ENCODE data around the gene FCHSD2. TPM values are rescaled to one million over a fixed set of nuclear protein-coding genes. Genes with fewer than 3 reads are reported as not detected.
A peak's percentile ranks its signal among the peaks of the same experiment; 100 is the strongest.

FCHSD2 gene
- total and polyA plus RNA-seq, 2 of the 13 experiments (the other 11 are each of a cell fraction or from before 2014, with no cell fraction given) = 20.5 to 24.8 TPM

GRCh38 chr11:73175551-73176144 is 33.5 kb upstream of the FCHSD2 start (continued):
- TF ChIP-seq PRDM10 (CRISPR knock-in tag; IDR thresholded peaks at IDR 0.05; ENCODE audit: low read depth) = peak; percentile 75; the same call in 1 of the 2 replicates
- TF ChIP-seq SALL1 (CRISPR knock-in tag; IDR thresholded peaks at IDR 0.05) = peak; percentile 51
- TF ChIP-seq IKZF5 (CRISPR knock-in tag; IDR thresholded peaks at IDR 0.05) = peak; percentile 32; the same call in 1 of the 2 replicates
- TF ChIP-seq SETDB1 (CRISPR knock-in tag; IDR thresholded peaks at IDR 0.05; ENCODE audit: borderline replicate concordance) = no peak
- TF ChIP-seq ZSCAN21 (CRISPR knock-in tag; IDR thresholded peaks at IDR 0.05; ENCODE audit: borderline replicate concordance) = no peak
- TF ChIP-seq DRAP1 (CRISPR knock-in tag; IDR thresholded peaks at IDR 0.05) = no peak
- peak in 1 of 2 experiments; percentile 80; a peak in 3 of 4 replicates for TF ChIP-seq EP300 (IDR thresholded peaks at IDR 0.05; ENCODE audit: low read depth in 2 of 2, low read length in 2 of 2)
- TF ChIP-seq EP300 (CRISPR knock-in tag; IDR thresholded peaks at IDR 0.05; ENCODE audit: borderline replicate concordance) = peak; percentile 39; the same call in 1 of the 2 replicates
- TF ChIP-seq ELK4 (CRISPR knock-in tag; IDR thresholded peaks at IDR 0.05; ENCODE audit: borderline replicate concordance) = no peak
- TF ChIP-seq ZNF781 (CRISPR knock-in tag; IDR thresholded peaks at IDR 0.05; ENCODE audit: borderline replicate concordance, not compliant biosample characterization) = no peak
- no peak for TF ChIP-seq HES4 (CRISPR knock-in tag; IDR thresholded peaks at IDR 0.05; ENCODE audit: borderline replicate concordance)
- no peak for TF ChIP-seq SRSF1 (optimal IDR thresholded peaks at IDR 0.05; ENCODE audit: low read depth, low read length)
- TF ChIP-seq ZNF3 (CRISPR knock-in tag; IDR thresholded peaks at IDR 0.05) = no peak
- no peak for TF ChIP-seq MTA1 (CRISPR knock-in tag; IDR thresholded peaks at IDR 0.05; ENCODE audit: borderline replicate concordance)
- no peak for TF ChIP-seq ZNF142 (CRISPR knock-in tag; IDR thresholded peaks at IDR 0.05)
- no peak for TF ChIP-seq ZNF703 (CRISPR knock-in tag; IDR thresholded peaks at IDR 0.05; ENCODE audit: borderline replicate concordance)
